ENCODE data around the gene GPSM3. TPM values are rescaled to one million over a fixed set of nuclear protein-coding genes. Genes with fewer than 3 reads are reported as not detected.

Gene GPSM3
- total and polyA plus RNA-seq, 2 experiments from 2014 or later, result 4.7 to 5.9 TPM

DNA sequence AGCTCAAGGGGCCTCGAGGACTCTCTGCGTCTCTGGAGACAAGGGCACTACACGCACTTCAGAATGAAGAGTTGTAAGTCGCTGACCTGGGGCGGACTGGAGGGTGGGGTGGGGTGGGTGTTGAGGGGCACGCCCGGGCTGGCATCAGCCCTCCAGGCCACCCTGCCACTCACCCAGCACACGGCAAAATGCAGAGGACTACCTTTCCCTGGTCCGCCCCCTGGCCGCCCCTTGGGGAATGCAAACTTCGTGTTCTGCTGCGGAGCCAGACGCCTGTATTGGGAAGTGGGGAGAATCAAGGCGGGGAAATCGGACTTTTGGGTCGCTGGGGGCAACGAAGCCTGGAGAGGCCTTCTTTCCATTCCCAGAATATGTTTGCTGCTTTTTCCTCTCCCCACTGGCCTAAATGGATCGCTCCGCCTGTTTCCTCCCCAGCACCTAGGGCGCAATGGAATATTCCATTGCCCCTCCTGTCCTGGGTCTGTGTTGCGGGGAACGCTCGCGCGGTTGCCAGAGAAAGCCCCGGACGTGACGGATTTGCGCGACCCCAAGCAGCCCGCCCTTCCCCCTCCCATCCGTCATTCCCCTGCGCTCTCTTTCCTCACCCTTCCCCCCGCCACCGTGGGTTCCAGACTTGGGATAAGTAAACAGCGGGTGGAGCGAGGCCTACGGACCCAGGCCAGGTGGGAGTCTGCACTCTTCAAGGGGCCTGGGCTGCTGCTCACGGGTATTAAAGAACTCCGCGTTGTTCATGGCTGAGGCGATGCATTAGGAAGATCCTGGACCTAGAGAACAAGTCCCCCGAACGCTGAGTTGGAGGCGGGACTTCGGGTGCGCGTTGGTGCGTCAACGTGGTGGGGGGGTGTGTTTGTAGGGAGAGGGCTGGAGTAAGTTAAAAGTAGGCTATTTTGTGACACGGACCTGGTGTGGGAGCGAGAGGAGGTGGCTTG, 38.6 kb downstream of the GPSM3 start, which contains the start of gene PPT2 (continued):
- no peak for TF ChIP-seq EZH2 (IDR thresholded peaks at IDR 0.05; ENCODE audit: low read depth, unreplicated experiment)
- 0 out of 2 replicates have a peak, but pooled peaks have one; percentile 6 for TF ChIP-seq ZNF331 (CRISPR knock-in tag; IDR thresholded peaks at IDR 0.05; ENCODE audit: low read depth)
- TF ChIP-seq, protein P1, sequence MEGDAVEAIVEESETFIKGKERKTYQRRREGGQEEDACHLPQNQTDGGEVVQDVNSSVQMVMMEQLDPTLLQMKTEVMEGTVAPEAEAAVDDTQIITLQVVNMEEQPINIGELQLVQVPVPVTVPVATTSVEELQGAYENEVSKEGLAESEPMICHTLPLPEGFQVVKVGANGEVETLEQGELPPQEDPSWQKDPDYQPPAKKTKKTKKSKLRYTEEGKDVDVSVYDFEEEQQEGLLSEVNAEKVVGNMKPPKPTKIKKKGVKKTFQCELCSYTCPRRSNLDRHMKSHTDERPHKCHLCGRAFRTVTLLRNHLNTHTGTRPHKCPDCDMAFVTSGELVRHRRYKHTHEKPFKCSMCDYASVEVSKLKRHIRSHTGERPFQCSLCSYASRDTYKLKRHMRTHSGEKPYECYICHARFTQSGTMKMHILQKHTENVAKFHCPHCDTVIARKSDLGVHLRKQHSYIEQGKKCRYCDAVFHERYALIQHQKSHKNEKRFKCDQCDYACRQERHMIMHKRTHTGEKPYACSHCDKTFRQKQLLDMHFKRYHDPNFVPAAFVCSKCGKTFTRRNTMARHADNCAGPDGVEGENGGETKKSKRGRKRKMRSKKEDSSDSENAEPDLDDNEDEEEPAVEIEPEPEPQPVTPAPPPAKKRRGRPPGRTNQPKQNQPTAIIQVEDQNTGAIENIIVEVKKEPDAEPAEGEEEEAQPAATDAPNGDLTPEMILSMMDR (conservative IDR thresholded peaks at IDR 0.05; ENCODE audit: low read depth in 2 of 2), result peak in 1 of 2 experiments; percentile 9; a peak in 1 of 4 replicates
- TF ChIP-seq, protein P2, sequence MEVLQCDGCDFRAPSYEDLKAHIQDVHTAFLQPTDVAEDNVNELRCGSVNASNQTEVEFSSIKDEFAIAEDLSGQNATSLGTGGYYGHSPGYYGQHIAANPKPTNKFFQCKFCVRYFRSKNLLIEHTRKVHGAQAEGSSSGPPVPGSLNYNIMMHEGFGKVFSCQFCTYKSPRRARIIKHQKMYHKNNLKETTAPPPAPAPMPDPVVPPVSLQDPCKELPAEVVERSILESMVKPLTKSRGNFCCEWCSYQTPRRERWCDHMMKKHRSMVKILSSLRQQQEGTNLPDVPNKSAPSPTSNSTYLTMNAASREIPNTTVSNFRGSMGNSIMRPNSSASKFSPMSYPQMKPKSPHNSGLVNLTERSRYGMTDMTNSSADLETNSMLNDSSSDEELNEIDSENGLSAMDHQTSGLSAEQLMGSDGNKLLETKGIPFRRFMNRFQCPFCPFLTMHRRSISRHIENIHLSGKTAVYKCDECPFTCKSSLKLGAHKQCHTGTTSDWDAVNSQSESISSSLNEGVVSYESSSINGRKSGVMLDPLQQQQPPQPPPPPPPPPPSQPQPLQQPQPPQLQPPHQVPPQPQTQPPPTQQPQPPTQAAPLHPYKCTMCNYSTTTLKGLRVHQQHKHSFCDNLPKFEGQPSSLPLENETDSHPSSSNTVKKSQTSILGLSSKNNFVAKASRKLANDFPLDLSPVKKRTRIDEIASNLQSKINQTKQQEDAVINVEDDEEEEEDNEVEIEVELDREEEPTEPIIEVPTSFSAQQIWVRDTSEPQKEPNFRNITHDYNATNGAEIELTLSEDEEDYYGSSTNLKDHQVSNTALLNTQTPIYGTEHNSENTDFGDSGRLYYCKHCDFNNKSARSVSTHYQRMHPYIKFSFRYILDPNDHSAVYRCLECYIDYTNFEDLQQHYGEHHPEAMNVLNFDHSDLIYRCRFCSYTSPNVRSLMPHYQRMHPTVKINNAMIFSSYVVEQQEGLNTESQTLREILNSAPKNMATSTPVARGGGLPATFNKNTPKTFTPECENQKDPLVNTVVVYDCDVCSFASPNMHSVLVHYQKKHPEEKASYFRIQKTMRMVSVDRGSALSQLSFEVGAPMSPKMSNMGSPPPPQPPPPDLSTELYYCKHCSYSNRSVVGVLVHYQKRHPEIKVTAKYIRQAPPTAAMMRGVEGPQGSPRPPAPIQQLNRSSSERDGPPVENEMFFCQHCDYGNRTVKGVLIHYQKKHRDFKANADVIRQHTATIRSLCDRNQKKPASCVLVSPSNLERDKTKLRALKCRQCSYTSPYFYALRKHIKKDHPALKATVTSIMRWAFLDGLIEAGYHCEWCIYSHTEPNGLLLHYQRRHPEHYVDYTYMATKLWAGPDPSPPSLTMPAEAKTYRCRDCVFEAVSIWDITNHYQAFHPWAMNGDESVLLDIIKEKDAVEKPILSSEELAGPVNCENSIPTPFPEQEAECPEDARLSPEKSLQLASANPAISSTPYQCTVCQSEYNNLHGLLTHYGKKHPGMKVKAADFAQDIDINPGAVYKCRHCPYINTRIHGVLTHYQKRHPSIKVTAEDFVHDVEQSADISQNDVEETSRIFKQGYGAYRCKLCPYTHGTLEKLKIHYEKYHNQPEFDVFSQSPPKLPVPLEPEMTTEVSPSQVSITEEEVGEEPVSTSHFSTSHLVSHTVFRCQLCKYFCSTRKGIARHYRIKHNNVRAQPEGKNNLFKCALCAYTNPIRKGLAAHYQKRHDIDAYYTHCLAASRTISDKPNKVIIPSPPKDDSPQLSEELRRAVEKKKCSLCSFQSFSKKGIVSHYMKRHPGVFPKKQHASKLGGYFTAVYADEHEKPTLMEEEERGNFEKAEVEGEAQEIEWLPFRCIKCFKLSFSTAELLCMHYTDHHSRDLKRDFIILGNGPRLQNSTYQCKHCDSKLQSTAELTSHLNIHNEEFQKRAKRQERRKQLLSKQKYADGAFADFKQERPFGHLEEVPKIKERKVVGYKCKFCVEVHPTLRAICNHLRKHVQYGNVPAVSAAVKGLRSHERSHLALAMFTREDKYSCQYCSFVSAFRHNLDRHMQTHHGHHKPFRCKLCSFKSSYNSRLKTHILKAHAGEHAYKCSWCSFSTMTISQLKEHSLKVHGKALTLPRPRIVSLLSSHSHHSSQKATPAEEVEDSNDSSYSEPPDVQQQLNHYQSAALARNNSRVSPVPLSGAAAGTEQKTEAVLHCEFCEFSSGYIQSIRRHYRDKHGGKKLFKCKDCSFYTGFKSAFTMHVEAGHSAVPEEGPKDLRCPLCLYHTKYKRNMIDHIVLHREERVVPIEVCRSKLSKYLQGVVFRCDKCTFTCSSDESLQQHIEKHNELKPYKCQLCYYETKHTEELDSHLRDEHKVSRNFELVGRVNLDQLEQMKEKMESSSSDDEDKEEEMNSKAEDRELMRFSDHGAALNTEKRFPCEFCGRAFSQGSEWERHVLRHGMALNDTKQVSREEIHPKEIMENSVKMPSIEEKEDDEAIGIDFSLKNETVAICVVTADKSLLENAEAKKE (CRISPR knock-in tag; IDR thresholded peaks at IDR 0.05), result no peak
- peak; percentile 97 for TF ChIP-seq CREB1 (CRISPR knock-in tag; IDR thresholded peaks at IDR 0.05; ENCODE audit: low read depth)
